Activated CD4-positive, alpha-beta T cell treated with anti-CD3 and anti-CD28 coated beads, Interleukin-2, amount 10 ng/mL, durations not matched to agents 7 days and 5 days (primary cell): Measurements from ENCODE around the gene ADAMTS6. TPM values are rescaled to one million over a fixed set of nuclear protein-coding genes. Genes with fewer than 3 reads are reported as not detected.

Experiments used
- CTCF ChIA-PET: fragments of 350-600 bp; sonication (Branson Sonifier 250); formaldehyde crosslinking; loops from one replicate; lab custom pipeline; 2021; ENCODE audit warnings: antibody characterized with exemption; lab: Charles Lee
- POLR2A ChIA-PET: fragments of 350-600 bp; sonication (Branson Sonifier 250); formaldehyde crosslinking; loops from one replicate; lab custom pipeline; 2021; ENCODE audit warnings: antibody characterized with exemption; lab: Charles Lee
- DNase-seq: peaks from one replicate; pipeline ENCODE4 v3.0.0-alpha.2; 2020
- H3K27ac Mint-ChIP-seq: one replicate; pipeline ENCODE4 v1.8.0; 2021; ENCODE audit warnings: mild to moderate bottlenecking, moderate library complexity, mixed read lengths
- H3K27me3 Mint-ChIP-seq: one replicate; pipeline ENCODE4 v1.8.0; 2021; ENCODE audit warnings: mixed read lengths
- H3K36me3 Mint-ChIP-seq: one replicate; pipeline ENCODE4 v1.8.0; 2021; ENCODE audit warnings: low read depth, mixed read lengths
- H3K4me1 Mint-ChIP-seq: one replicate; pipeline ENCODE4 v1.8.0; 2021; ENCODE audit warnings: mixed read lengths
- H3K4me3 Mint-ChIP-seq: one replicate; pipeline ENCODE4 v1.8.0; 2021; ENCODE audit warnings: mild to moderate bottlenecking, moderate library complexity, mixed read lengths
- H3K9me3 Mint-ChIP-seq: one replicate; pipeline ENCODE4 v1.8.0; 2021; ENCODE audit warnings: mixed read lengths
- total RNA-seq, 2 experiments: library from RNA; stranded (reverse); gene quantifications; one replicate each; pipeline ENCODE4 v1.2.3, GENCODE V29; 2021

The ADAMTS6 gene
- total RNA-seq, 2 experiments from 2014 or later: 2.8 to 2.9 TPM

DNA sequence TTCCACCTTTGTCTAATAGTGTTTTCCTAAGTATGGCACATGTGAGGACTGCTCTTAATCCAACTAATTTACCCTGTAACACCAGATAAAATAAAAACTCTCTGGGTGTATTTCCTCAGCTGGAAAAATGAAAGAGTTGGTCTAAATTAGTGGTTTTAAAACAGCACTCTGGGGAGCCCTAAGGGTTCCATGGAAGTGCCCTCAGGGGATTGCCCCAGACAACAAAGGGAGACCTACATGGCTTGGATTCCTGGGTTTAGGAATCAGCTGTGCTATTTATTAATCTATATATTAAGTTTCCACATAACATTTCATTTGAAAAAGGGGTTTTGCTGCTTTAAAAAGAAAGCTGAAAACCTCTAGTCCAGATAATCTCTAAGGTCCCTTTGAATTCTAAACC is 20.2 kb downstream of the ADAMTS6 start:
- ChIA-PET CTCF (interaction anchor here (0.6 to 1.2 kb wide), 2 partner anchors 21 to 150 kb away, joined by 3 read pairs; no protein-coding TSS in a partner anchor), POLR2A (no interaction called here)
- Mint-ChIP-seq H3K4me3 (no peak overlapping the region), H3K4me1 (no peaks in the 10 kb centered on the region), H3K36me3 (no peaks in the 10 kb centered on the region), H3K9me3 (no peaks in the 10 kb centered on the region), H3K27me3 (no peaks in the 10 kb centered on the region), H3K27ac (no peak overlapping the region)
- DNase-seq: no peak

GRCh38 chr5:65459995-65460394 is 21.7 kb downstream of the ADAMTS6 start:
- ChIA-PET POLR2A (interaction anchor here (0.6 kb wide), 1 partner anchor 427 kb away, joined by 3 read pairs; no protein-coding TSS in a partner anchor), CTCF (interaction anchor here (1.1 kb wide), 1 partner anchor 19 kb away, joined by 3 read pairs; no protein-coding TSS in a partner anchor)
- H3K9me3 Mint-ChIP-seq: no peaks in the 10 kb centered on the region
- no peaks in the 10 kb centered on the region for H3K4me1 Mint-ChIP-seq
- H3K27me3 Mint-ChIP-seq: no peaks in the 10 kb centered on the region
- DNase-seq: no peak
- no peak overlapping the region for H3K4me3 Mint-ChIP-seq
- no peak overlapping the region for H3K27ac Mint-ChIP-seq
- H3K36me3 Mint-ChIP-seq: no peaks in the 10 kb centered on the region

DNA sequence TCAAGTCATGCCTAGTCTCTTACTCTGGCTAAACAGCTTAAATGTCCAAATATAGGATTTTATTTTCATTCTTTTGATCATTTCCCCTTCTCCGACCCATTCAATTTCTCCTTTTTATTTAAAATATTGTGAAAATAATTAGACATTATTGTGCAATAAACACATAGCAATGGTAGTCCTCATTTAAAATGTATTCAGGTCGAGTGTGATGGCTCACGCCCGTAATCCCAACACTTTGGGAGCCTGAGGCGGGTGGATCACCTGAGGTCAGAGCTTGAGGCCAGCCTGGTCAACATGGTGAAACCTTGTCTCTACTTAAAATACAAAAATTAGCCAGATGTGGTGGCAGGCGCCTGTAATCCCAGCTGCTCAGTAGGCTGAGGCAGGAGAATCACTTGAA is 26.7 kb downstream of the ADAMTS6 start:
- CTCF ChIA-PET: no interaction called here
- no peaks in the 10 kb centered on the region for H3K36me3 Mint-ChIP-seq
- H3K4me1 Mint-ChIP-seq: no peaks in the 10 kb centered on the region
- POLR2A ChIA-PET: no interaction called here
- H3K4me3 Mint-ChIP-seq: no peak overlapping the region
- no peak for DNase-seq
- no peak overlapping the region for H3K27ac Mint-ChIP-seq
- H3K9me3 Mint-ChIP-seq: no peaks in the 10 kb centered on the region
- no peaks in the 10 kb centered on the region for H3K27me3 Mint-ChIP-seq

DNA sequence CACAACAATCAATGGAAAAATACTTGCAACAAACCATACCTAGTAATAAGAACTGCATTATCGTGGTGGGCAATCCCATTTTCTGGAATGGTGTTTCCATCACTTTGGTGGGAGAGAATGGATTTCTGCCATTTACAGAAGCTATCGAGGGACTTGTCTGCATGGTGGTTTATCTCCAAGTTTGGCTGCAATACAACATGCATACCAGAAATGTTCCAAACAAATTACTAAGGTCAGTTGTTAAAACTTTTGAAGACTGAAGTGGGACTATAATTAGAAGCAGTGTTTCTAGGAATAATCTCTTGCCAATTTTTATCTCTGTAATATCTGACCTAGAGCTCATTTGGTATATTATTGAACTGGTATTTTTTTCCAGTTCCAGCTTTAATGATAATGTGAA is 30.3 kb downstream of the ADAMTS6 start:
- Mint-ChIP-seq H3K9me3 (no peaks in the 10 kb centered on the region), H3K36me3 (no peaks in the 10 kb centered on the region), H3K4me1 (no peaks in the 10 kb centered on the region), H3K27ac (no peak overlapping the region), H3K4me3 (no peak overlapping the region), H3K27me3 (no peaks in the 10 kb centered on the region)
- ChIA-PET POLR2A (no interaction called here), CTCF (no interaction called here)
- DNase-seq: no peak

GRCh38 chr5:65446682-65447081 is 35.0 kb downstream of the ADAMTS6 start:
- ChIA-PET CTCF (no interaction called here), POLR2A (no interaction called here)
- Mint-ChIP-seq H3K36me3 (no peaks in the 10 kb centered on the region), H3K9me3 (no peaks in the 10 kb centered on the region), H3K4me1 (no peaks in the 10 kb centered on the region), H3K27me3 (no peaks in the 10 kb centered on the region), H3K4me3 (no peak overlapping the region), H3K27ac (no peak overlapping the region)
- DNase-seq: no peak

GRCh38 chr5:65441800-65442199 is 39.9 kb downstream of the ADAMTS6 start:
- H3K27me3 Mint-ChIP-seq: no peaks in the 10 kb centered on the region
- ChIA-PET CTCF (no interaction called here), POLR2A (no interaction called here)
- H3K27ac Mint-ChIP-seq: no peak overlapping the region
- H3K4me3 Mint-ChIP-seq: no peak overlapping the region
- no peaks in the 10 kb centered on the region for H3K9me3 Mint-ChIP-seq
- H3K4me1 Mint-ChIP-seq: no peaks in the 10 kb centered on the region
- no peaks in the 10 kb centered on the region for H3K36me3 Mint-ChIP-seq
- DNase-seq: no peak

- Mint-ChIP-seq H3K27me3 (no peaks in the 10 kb centered on the region), H3K36me3 (no peaks in the 10 kb centered on the region), H3K4me1 (no peaks in the 10 kb centered on the region), H3K9me3 (no peaks in the 10 kb centered on the region), H3K27ac (no peak overlapping the region), H3K4me3 (no peak overlapping the region)
- CTCF ChIA-PET: no interaction called here
- no peak for DNase-seq
- POLR2A ChIA-PET: no interaction called here
Measured at GRCh38 chr5:65440456-65440855, 41.3 kb downstream of the ADAMTS6 start.

- CTCF ChIA-PET: no interaction called here
- H3K27ac Mint-ChIP-seq: no peak overlapping the region
Measured at GRCh38 chr5:65434122-65434521, 47.6 kb downstream of the ADAMTS6 start.

DNA sequence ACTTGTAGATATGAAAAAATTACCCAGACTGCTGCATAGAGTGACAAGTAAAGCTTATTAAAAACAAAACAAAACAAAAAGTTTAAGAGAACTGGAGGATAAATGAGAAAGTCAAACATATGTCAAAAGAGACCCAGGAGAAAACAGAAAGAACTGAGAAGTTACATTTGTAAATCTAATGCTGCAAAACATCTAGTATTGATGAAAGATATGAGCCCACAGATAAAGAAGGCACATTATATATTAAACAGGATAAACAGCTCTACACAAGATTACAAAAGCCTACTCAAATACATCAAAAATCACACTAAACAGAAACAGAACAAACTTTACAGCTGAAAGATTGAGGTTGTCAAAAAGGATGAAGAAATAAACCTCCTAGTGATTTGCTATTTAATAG is 55.1 kb downstream of the ADAMTS6 start:
- Mint-ChIP-seq H3K4me1 (no peaks in the 10 kb centered on the region), H3K27ac (no peak overlapping the region), H3K27me3 (no peaks in the 10 kb centered on the region), H3K9me3 (no peaks in the 10 kb centered on the region), H3K4me3 (no peak overlapping the region), H3K36me3 (no peaks in the 10 kb centered on the region)
- CTCF ChIA-PET: no interaction called here
- no peak for DNase-seq
- POLR2A ChIA-PET: no interaction called here

More at GRCh38 chr5:65434122-65434521, 47.6 kb downstream of the ADAMTS6 start:
- Mint-ChIP-seq H3K4me1 (no peaks in the 10 kb centered on the region), H3K36me3 (no peaks in the 10 kb centered on the region), H3K27me3 (no peaks in the 10 kb centered on the region), H3K4me3 (no peak overlapping the region), H3K9me3 (no peaks in the 10 kb centered on the region)
- DNase-seq: no peak
- POLR2A ChIA-PET: no interaction called here

GRCh38 chr5:65423623-65424022 is 58.1 kb downstream of the ADAMTS6 start:
- H3K4me1 Mint-ChIP-seq: no peaks in the 10 kb centered on the region
- DNase-seq: no peak
- no peak overlapping the region for H3K27ac Mint-ChIP-seq
- no peaks in the 10 kb centered on the region for H3K36me3 Mint-ChIP-seq
- ChIA-PET CTCF (no interaction called here), POLR2A (no interaction called here)
- no peaks in the 10 kb centered on the region for H3K9me3 Mint-ChIP-seq
- no peak overlapping the region for H3K4me3 Mint-ChIP-seq
- no peaks in the 10 kb centered on the region for H3K27me3 Mint-ChIP-seq

- CTCF ChIA-PET: no interaction called here
- Mint-ChIP-seq H3K27me3 (no peaks in the 10 kb centered on the region), H3K27ac (no peak overlapping the region), H3K9me3 (peaks cover 9% of the 10 kb centered on the region), H3K36me3 (no peaks in the 10 kb centered on the region), H3K4me1 (no peaks in the 10 kb centered on the region), H3K4me3 (no peak overlapping the region)
- POLR2A ChIA-PET: no interaction called here
- DNase-seq: no peak
Measured at GRCh38 chr5:65418661-65419060, 63.1 kb downstream of the ADAMTS6 start.

DNA sequence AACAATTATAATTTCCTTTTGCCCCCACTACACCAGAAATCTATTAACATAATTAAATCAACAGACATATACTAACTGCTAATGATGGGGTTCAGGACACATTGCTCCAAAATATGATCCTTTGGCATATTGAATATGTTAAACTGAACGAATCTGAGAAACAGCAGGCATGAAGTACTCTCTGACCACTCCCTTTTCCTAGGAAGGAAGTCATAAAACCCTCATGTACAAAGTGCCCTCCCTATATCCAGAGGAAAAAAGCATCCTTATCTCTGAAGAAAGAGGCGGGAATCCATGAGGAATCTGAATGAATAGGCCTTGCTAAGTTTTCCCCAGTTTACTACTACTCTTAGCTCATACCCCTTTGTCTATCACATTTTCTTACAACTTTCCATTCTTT is 67.9 kb downstream of the ADAMTS6 start:
- no peak overlapping the region for H3K4me3 Mint-ChIP-seq
- no peaks in the 10 kb centered on the region for H3K27me3 Mint-ChIP-seq
- peaks cover 9% of the 10 kb centered on the region for H3K9me3 Mint-ChIP-seq
- no peak overlapping the region for H3K27ac Mint-ChIP-seq
- POLR2A ChIA-PET: no interaction called here
- DNase-seq: no peak
- no peaks in the 10 kb centered on the region for H3K36me3 Mint-ChIP-seq
- no peaks in the 10 kb centered on the region for H3K4me1 Mint-ChIP-seq
- CTCF ChIA-PET: interaction anchor here (0.6 kb wide), 1 partner anchor 20 kb away, joined by 3 read pairs; no protein-coding TSS in a partner anchor

- Mint-ChIP-seq H3K27me3 (no peaks in the 10 kb centered on the region), H3K27ac (no peak overlapping the region), H3K36me3 (no peaks in the 10 kb centered on the region), H3K4me1 (no peaks in the 10 kb centered on the region), H3K4me3 (no peak overlapping the region), H3K9me3 (peaks cover 8% of the 10 kb centered on the region)
- CTCF ChIA-PET: no interaction called here
- DNase-seq: no peak
- POLR2A ChIA-PET: no interaction called here
Measured at GRCh38 chr5:65412842-65413241, 68.9 kb downstream of the ADAMTS6 start.

GRCh38 chr5:65411356-65411755 is 70.4 kb downstream of the ADAMTS6 start:
- no peak for DNase-seq
- Mint-ChIP-seq H3K9me3 (peaks cover 2% of the 10 kb centered on the region), H3K4me3 (no peak overlapping the region), H3K27me3 (no peaks in the 10 kb centered on the region), H3K4me1 (no peaks in the 10 kb centered on the region), H3K27ac (no peak overlapping the region), H3K36me3 (no peaks in the 10 kb centered on the region)
- CTCF ChIA-PET: no interaction called here
- POLR2A ChIA-PET: no interaction called here
